Tibial artery (tissue), 4 donors: ENCODE results near the gene ITPKA.

Experiments
- DNase-seq, 2 donors: peaks; one replicate each; pipeline ENCODE4 v3.0.0-alpha.2; 2019
- H3K27ac ChIP-seq, 2 donors: fragments of 200-600 bp; sonication (generic) in 1 of 2; 1 replicate in 1 of 2; 2 replicates in 1 of 2; pipeline ENCODE4 v1.5.1; 2018 to 2019; ENCODE audit warnings: mild to moderate bottlenecking in 1 of 2
- H3K27me3 ChIP-seq, 2 donors: fragments of 200-600 bp; sonication (generic) in 1 of 2; one replicate each; pipeline versions ENCODE4 v1.5.1 to v1.6.0; 2016 to 2019
- H3K36me3 ChIP-seq, 3 donors: fragments of 200-600 bp; sonication (generic) in 2 of 3; one replicate each; pipeline ENCODE4 v1.5.1; 2016 to 2019; ENCODE audit warnings: mild to moderate bottlenecking in 2 of 3
- H3K4me1 ChIP-seq, 4 donors: fragments of 200-600 bp; sonication (generic) in 2 of 4; 1 replicate in 3 of 4; 2 replicates in 1 of 4; pipeline ENCODE4 v1.5.1; 2016 to 2019
- H3K4me3 ChIP-seq, 2 donors: fragments of 200-600 bp; sonication (generic) in 1 of 2; 1 replicate in 1 of 2; 2 replicates in 1 of 2; pipeline ENCODE4 v1.5.1; 2018 to 2019; ENCODE audit warnings: mild to moderate bottlenecking in 2 of 2
- H3K9me3 ChIP-seq, 3 donors: fragments of 200-600 bp; sonication (generic) in 1 of 3; one replicate each; pipeline ENCODE4 v1.5.1; 2016 to 2019
- CTCF ChIP-seq, 2 experiments: fragments of 200-600 bp in 1 of 2; fragments of 450-650 bp in 1 of 2; IDR thresholded peaks; one replicate each; pipeline ENCODE4 v1.5.1; 2017 to 2019; ENCODE audit warnings: antibody characterized with exemption in 2 of 2, mild to moderate bottlenecking in 1 of 2, moderate library complexity in 1 of 2
- intact Hi-C: fragments of 100-400 bp; cut with DNase I; formaldehyde crosslinking; loops from one replicate; pipeline ENCODE4 v1.15.0; 2023; ENCODE audit warnings: low total_unique reads

The ITPKA gene

DNA sequence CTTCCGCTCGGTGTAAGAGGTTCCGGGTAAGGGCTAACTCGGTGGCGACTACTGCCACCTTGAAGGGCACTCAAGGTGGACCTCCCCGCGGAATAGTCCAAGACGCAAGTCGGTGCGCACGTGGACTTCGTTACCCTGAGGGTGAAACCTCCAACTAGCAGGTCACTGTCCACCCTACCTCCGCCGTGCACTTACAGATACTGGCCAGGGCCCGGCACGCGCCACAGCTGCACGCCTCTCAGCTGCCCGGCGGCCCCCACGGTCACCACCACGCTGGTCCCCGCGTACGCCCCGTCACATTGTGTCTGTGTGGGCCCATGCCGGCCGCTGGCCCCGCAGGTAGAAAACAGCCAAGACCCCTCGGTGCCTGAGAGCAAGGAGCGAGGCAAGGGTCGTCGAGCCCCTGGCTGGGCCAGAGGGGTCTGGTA is 18.9 kb downstream of the ITPKA start:
- TF ChIP-seq CTCF (IDR thresholded peaks at IDR 0.05): no peak
- Histone ChIP-seq H3K27me3 (peaks cover 0 to 46% of the 10 kb centered on the region in 2 donors), H3K9me3 (no peaks in the 10 kb centered on the region), H3K4me1 (peaks cover 0 to 31% (median 24%) of the 10 kb centered on the region in 4 donors), H3K27ac (no peak overlapping the region), H3K4me3 (peak overlapping the region; percentile 23 to 44), H3K36me3 (peaks cover 0 to 14% (median 0%) of the 10 kb centered on the region in 3 donors)
- intact Hi-C loops: no loop called here
- DNase-seq: no peak

- Histone ChIP-seq H3K4me1 (peaks cover 0 to 31% (median 24%) of the 10 kb centered on the region in 4 donors), H3K27me3 (peaks cover 0 to 46% of the 10 kb centered on the region in 2 donors), H3K9me3 (no peaks in the 10 kb centered on the region), H3K27ac (no peak overlapping the region), H3K4me3 (peak overlapping the region; percentile 23 to 44), H3K36me3 (peaks cover 0 to 19% (median 0%) of the 10 kb centered on the region in 3 donors)
- no peak for TF ChIP-seq CTCF (IDR thresholded peaks at IDR 0.05)
- intact Hi-C loops: no loop called here
- no peak for DNase-seq
Observed at GRCh38 chr15:41512940-41513505, 19.3 kb downstream of the ITPKA start.

DNA sequence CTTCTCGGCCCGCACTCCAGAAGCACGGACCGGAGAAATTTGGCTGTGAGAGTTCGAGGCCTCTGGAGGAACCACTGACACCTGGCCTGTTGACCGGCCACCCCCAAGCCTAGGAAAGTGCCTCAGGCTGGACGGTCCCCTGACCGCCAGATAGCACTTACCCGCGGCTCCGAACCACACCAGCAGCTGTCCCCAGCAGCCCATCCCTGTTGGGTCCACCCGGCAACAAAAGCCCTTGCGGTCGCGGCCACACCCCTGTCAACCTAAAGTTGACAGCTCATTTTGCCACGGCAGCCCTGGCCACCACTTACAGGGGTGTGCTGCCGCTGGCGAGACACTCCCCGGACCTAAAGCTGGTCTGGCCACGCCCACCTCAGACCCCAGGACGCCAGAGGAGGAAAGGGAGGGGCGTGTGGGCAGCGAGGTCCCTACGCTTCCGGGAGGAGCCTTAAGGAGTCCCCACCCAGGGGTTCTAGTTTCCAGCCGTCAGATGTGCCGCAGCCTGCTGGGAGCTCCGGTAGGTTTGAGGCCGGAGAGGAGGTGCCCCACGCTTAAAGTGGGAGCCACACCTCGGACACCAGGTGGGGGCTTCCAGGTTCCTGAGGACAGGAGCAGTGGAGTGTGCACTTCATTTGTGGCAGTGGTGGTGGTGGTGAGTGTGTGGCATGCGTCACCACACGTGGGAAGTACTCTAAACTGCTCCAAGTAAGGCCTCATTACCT is 20.0 kb downstream of the ITPKA start, which contains the start of gene LTK:
Gene LTK (minus strand): TSS at position 322 of the 722 bp plus-strand sequence. CDS start 118 bp downstream, at position 204.
- TF ChIP-seq CTCF (IDR thresholded peaks at IDR 0.05): no peak
- Histone ChIP-seq H3K27ac (no peak within 1 kb of the TSS), H3K4me1 (peaks cover 0 to 31% (median 24%) of the 10 kb centered on the region in 4 donors), H3K36me3 (peaks cover 0 to 20% (median 0%) of the 10 kb centered on the region in 3 donors), H3K4me3 (peak within 1 kb of the TSS; percentile 23 to 44), H3K27me3 (peaks cover 0 to 45% of the 10 kb centered on the region in 2 donors), H3K9me3 (no peaks in the 10 kb centered on the region)
- no peak for DNase-seq
- intact Hi-C loops: no loop called here

GRCh38 chr15:41517895-41518449 is 24.3 kb downstream of the ITPKA start:
- intact Hi-C loops: no loop called here
- no peak for TF ChIP-seq CTCF (IDR thresholded peaks at IDR 0.05)
- peaks cover 0 to 52% (median 9%) of the 10 kb centered on the region in 3 donors for H3K36me3 ChIP-seq

DNA sequence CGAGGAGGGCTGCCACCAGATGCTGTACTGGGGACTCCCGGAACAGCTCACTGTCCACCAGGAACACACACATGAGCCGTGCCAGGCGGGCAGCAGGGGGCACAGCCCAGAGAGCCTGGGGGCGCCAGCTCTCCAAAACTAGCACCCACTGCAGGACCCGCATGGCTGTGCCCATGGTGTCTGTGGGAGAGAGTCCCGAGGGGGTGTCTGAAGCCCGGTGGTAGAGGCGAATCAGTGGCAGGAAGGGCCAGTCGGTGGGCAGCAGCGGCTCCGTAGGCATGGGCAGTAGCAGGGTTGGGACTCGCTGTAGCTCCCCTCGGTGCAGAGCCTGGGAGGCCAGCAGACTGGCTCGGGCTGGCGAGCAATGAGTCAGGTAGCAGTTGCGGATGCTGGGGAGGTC is 27.0 kb downstream of the ITPKA start:
- Histone ChIP-seq H3K27me3 (no peaks in the 10 kb centered on the region), H3K27ac (no peak overlapping the region), H3K4me1 (no peaks in the 10 kb centered on the region), H3K36me3 (peaks cover 0 to 78% (median 27%) of the 10 kb centered on the region in 3 donors), H3K4me3 (no peak overlapping the region), H3K9me3 (no peaks in the 10 kb centered on the region)
- DNase-seq: no peak
- TF ChIP-seq CTCF (IDR thresholded peaks at IDR 0.05): no peak
- intact Hi-C loops: no loop called here

More at GRCh38 chr15:41517895-41518449, 24.3 kb downstream of the ITPKA start:
- Histone ChIP-seq H3K4me1 (peaks cover 0 to 10% (median 9%) of the 10 kb centered on the region in 4 donors), H3K27me3 (peaks cover 0 to 12% of the 10 kb centered on the region in 2 donors), H3K4me3 (no peak overlapping the region), H3K27ac (no peak overlapping the region), H3K9me3 (no peaks in the 10 kb centered on the region)
- no peak for DNase-seq
